ENCODE results near the gene NEAT1.
"Not testable (repeated sequence)": the region's sequence is repeated elsewhere in the genome, so short reads cannot be mapped to it uniquely, and the experiment has no call there.

The NEAT1 gene

GRCh38 chr11:65456418-65456817, 33.8 kb downstream of the NEAT1 start:
- DNase-seq: no peak

DNA sequence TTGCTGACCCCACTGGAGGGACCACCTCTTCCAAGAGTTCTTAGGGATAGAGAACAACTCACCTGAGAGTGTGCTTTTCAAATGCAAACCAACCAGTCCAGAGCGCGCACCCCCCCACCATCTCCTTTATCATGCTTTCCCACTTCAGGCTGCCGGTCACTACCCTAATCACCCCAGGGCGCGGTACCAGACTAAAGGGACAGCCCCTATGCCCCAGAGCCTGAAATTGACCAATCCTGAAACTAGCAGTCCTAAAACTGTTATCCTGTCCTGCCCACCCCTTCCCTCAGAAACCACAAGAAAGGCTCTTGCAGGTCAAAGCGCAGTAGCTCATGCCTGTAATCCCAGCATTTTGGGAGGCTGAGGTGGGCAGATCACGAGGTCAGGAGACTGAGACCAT, 37.0 kb downstream of the NEAT1 start:
- DNase-seq: no peak

DNA sequence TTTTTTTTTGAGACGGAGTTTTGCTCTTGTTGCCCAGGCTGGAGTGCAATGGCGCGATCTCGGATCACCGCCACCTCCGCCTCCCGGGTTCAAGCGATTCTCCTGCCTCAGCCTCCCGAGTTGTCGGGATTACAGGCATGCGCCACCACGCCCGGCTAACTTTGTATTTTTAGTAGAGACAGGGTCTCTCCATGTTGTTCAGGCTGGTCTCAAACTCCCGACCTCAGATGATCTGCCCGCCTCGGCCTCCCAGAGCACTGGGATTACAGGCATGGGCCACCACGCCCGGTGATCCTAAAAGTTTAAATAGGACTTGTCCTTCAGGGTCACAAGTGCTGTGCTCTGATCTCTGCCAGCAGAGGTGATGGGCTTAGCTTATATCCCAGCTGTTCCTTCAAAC, 42.9 kb downstream of the NEAT1 start:
- DNase-seq: not testable (repeated sequence)

- DNase-seq: not testable (repeated sequence)
These were observed 44.7 kb downstream of the NEAT1 start for GRCh38 chr11:65467306-65467705.

DNA sequence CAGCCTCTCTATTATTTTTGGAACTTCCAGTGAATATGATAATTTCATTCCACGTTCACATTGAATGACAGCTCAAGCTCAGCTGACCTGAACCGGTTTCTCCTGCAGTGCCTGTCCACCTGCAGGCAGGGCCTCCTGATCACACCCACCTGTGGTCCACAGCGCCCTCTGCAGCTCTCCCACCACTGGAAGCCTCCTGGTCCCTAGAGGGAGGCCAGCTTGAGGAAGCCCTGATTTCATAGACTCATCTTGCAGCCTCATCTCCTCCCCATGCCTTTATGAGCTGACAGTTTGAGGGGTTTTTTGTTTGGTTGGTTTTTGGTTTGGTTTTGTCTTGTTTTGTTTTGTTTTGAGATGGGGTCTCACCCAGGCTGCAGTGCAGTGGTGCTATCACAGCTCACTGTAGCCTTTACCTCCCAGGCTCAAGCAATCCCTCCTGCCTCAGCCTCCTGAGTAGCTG, 46.3 kb downstream of the NEAT1 start:
- peak; percentile 54 to 60 for DNase-seq

DNA sequence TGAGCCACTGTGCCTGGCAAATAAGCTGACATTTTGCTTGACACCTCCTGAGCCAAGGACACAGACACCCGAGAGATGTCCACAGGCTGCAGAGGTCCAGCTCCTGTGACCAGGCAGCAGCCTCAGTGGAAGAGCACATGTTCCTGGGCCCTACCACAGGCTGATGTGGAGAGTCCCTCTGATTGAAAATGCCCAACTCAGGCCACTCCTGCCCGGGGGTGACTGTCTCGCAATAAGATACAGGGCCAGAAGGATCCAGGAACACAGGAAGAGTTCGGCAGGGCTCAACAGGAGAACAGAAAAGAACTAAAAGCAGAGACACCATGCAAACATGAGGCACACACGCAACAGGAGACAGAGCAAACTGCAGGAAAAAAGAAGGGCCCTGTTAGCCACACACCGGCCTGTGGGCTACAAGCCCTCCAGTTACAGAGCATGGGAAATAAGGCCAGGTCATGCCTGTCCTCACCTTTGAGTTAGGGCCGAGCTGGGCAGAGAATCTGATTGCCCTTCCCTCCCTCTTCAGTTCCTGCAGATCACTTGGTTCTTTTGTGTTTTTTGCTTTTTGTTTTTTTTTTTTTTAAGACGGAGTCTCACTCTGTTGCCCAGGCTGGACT, 47.9 kb downstream of the NEAT1 start:
- no peak for DNase-seq

DNA sequence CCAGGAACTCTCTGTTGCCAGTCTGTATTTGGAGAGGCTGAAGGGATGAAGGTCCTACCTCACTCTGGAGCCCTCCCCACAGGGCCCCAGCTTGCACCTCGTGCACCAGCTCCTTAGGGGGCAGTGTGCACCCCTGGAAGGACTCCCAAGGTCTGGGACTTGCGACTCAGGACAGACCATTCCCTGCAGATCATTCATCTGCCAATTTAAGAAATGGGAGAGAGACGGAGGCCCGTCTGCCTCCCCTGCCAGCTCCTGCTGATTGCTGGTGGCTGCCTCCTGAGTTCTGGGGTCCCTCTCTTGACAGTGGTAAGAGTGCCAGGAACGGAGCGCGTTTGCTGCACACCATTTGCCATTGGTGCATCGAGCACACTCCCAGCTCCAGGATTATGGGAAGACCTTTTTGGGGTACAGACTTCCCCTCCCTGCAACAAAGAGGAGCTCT, 48.9 kb downstream of the NEAT1 start:
- DNase-seq: peak; percentile 38 to 41

DNA sequence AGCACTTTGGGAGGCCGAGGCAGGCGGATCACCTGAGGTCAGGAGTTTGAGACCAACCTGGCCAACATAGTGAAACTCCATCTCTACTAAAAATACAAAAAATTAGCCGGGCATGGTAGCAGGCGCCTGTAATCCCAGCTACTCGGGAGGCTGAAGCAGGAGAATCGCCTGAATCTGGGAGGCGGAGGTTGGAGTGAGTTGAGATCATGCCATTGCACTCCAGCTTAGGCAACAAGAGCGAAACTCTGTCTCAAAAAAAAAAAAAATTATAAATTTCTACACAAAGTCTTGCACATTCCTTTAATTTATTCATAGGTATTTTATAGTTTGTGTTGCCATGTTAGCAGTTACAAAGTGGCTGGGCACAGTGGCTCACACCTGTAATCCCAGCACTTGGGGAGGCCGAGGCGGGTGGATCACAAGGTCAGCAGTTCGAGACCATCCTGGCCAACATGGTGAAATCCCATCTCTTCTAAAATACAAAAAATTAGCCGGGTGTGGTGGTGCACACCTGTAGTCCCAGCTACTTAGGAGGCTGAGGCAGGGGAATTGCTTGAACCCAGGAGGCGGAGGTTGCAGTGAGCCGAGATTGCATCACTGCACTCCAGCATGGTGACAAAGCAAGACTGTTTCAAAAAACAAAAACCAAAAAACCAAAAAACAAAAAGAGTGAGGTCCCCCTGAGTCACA, 50.1 kb downstream of the NEAT1 start:
- not testable (repeated sequence) for DNase-seq

DNA sequence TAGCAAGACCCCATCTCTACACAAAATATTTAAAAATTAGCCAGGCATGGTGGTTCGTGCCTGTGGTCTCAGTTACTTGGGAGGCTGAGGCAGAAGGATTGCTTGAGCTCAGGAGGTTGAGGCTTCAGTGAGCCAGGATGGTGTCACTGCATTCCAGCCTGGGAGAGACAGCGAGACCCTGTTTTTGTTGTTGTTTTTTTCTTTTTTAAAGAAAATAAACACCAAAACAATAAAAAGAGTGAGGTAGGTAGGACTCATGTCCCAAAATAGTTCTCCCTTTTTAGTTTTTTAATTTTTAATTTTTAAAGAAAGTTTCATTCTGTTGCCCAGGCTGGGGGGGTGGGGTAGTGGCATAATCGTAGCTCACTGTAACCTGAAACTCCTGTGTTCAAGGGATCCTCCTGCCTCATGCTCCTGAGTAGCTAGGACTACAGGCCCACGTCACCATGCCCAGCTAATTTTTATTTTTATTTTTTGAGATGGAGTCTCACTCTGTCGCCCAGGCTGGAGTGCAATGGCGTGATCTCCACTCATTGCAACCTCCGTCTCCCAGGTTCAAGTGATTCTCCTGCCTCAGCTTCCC, 50.8 kb downstream of the NEAT1 start:
- DNase-seq: no peak

DNA sequence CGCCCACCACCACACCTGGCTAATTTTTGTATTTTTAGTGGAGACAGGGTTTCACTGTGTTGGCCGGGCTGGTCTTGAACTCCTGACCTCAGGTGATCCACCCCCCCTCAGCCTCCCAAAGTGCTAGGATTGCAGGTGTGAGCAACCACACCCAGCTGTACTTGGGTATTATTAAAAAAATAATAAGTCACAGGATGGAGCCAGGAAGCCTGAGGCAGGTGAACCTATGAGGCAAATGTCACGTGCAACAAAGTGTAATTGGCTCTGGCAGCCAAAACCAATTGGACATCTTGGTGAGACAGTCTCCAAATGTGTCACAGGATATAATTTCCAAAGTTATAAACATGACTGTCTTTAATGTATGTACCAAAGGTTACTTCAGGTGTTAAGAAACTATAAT, 52.3 kb downstream of the NEAT1 start:
- DNase-seq: no peak

DNA sequence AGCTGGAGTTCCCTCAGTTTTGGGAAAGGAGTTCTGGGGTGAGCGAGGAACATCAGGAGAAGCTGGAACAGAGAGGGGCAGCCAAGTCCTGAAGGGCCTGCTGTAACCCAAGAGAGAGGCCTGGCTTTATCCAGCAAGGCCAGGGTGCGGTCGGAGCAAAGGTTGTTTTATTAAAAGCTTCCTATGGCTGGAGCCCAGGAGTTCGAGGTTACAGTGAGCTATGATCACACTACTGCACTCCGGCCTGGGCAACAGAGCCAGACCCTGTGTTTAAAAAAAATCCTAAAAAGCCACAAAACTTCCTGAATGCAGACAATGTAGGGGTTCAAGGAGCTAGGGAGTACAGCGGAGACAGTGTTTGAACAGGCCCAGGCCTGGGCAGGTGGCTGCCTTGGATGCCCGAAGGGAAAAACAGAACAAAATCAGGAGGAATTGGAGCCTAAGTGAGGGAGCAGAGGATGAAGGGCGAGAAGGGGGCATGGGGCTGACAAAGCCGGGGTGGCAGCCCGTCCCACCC, 54.1 kb downstream of the NEAT1 start:
- no peak for DNase-seq

GRCh38 chr11:65477149-65477965, 54.8 kb downstream of the NEAT1 start:
- peak; percentile 84 to 90 for DNase-seq

DNA sequence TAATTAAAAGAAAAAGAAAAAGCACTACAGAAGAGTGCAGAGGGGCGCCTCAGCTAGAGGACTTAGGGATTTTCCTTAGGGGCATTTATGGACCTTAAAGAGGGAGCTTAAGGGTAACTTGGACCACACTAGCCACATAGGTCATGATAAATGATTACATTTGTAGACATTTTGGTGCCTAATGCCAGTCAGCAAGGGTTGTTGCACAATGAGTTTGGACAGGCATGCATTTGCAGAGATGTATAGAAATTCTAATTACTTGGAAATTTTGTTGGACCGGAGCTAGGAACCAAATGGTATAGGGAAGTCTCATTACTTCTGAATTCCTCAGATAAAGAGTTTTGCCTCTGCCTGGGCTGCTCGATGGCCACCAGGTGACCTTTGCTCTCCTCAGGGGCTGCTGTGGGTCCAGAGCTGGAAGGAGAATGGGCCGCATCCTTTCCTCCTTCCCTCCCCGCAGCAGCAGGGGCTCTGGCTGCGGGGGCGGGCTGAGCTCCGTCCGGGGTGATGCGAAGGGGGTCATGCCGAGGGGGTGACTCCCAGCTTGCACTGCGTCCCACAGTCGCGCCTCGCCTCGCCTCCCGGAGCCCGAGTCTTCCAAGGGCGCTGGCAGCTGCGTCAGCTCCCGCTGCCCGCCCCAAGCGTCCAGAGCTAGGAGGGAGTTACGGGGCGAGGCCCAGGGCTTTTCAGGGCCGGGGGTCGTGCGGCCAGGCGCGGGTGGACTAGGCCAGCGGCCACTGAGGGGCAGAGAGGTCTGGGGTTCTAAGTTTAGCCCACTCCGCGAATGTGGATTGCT, 56.0 kb downstream of the NEAT1 start:
- DNase-seq: no peak

GRCh38 chr11:65479184-65480145, 56.9 kb downstream of the NEAT1 start:
- no peak for DNase-seq

DNA sequence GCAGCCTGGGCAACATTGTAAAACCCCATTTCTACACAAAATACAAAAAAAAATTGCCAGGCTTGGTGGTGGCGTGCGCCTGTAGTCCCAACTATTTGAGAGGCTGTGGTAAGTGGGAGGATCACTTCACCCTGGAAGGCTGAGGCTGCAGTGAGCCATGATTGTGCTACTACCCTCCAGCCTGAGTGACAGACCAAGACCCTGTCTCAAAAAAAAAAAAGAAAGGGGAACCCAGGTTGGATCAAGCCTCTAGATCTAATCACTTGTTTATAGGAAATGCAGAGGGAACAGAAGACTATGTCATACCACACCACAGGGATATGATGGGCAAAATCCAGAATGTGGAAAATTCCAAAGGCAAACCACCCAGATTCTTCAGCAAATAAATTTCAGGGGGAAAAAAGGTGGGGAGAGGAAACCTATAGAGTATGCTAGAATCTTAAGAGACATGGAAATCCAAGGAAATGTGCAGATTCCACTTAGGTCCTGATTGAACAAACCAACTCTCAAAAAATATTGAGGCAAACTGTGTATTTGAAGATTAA, 59.8 kb downstream of the NEAT1 start:
- DNase-seq: no peak

- DNase-seq: no peak
These were observed 63.3 kb downstream of the NEAT1 start for GRCh38 chr11:65485920-65486219.

DNA sequence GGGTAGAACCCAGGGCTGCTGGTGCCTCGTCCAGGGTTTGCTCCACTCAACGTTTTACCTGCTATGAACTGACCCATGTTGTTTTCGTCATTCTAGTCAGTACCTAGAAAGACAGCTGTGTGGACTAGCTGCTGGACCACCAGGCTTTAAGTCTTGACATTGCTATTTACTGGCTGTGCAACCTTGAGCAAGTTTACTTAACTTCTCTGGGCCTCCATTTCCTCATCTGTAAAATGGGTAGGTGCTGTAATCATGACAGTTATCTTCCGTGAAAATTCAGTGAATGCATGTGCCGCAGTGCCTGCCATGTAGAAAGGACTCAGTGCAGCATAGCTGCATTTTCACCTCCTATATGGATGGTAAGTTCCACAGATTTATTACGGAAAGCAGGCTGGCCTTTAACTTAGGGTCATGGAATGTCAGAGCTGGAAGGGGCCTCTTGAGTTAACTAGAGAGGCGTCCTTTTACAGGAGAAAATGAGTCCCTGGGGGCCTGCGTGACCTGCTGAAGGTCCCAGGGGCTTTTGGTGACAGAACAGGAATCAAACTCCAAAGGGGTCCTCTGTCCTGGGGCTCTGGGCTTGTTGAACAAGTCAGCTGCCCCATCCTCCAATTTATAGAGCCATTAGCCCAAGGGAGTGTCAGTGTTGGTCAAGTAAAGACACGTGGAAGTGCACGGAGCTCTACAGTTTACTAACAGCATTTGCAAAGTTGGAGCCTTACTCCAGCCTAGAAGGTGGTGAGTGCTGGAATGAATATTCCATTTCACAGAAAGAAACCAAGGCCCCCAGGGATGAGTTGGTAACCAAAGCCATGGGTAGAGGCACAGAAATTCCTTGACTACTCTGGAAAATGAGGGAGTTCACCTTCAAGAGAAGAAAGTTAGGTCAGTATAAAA, 64.2 kb downstream of the NEAT1 start:
- no peak for DNase-seq

GRCh38 chr11:65487467-65488272, 65.1 kb downstream of the NEAT1 start:
- DNase-seq: no peak

All from AML-193 (cell line).